ENCODE measurements around the gene UBN2.

The UBN2 gene

GRCh38 chr7:139186146-139186545, 44.9 kb upstream of the UBN2 start:
- no peaks in the 10 kb centered on the region; the same call in 1 of the 2 replicates for H3K36me3 ChIP-seq (ENCODE audit: control insufficient read depth, insufficient read depth, low read length)
- no peak for DNase-seq (ENCODE audit: extremely low read depth, insufficient read length)
- no peak overlapping the region for H3K4me3 ChIP-seq (replicated peaks; ENCODE audit: low read depth, low read length)
- no peak for TF ChIP-seq CTCF (IDR thresholded peaks at IDR 0.05; ENCODE audit: insufficient read depth, low read length, poor library complexity, severe bottlenecking)
- no peaks in the 10 kb centered on the region for H3K27me3 ChIP-seq (replicated peaks; ENCODE audit: control insufficient read depth, insufficient read depth, low read length)

DNA sequence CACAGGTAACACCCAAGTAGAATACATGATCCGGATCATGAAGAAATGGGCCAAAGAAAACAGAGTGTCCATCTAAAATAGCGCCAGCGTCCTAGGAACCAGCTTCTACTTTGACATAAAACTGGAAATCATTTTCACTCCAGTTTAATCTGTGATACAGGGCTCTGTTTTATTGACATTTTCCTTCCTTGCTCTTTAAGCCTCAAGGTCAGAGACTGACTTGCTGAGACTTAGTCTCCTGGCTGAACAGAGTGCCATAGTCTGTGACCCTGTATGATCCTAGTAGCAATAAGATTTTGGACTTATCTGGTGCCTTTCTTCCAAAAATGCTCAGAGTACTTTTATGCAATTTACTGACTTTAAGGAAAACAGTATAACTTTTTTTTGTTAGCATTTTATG, 41.7 kb upstream of the UBN2 start:
- Histone ChIP-seq H3K27me3 (replicated peaks; ENCODE audit: control insufficient read depth, insufficient read depth, low read length) (no peaks in the 10 kb centered on the region), H3K36me3 (ENCODE audit: control insufficient read depth, insufficient read depth, low read length) (no peaks in the 10 kb centered on the region), H3K4me3 (replicated peaks; ENCODE audit: low read depth, low read length) (no peak overlapping the region)
- DNase-seq (ENCODE audit: extremely low read depth, insufficient read length): no peak
- no peak for TF ChIP-seq CTCF (IDR thresholded peaks at IDR 0.05; ENCODE audit: insufficient read depth, low read length, poor library complexity, severe bottlenecking)

DNA sequence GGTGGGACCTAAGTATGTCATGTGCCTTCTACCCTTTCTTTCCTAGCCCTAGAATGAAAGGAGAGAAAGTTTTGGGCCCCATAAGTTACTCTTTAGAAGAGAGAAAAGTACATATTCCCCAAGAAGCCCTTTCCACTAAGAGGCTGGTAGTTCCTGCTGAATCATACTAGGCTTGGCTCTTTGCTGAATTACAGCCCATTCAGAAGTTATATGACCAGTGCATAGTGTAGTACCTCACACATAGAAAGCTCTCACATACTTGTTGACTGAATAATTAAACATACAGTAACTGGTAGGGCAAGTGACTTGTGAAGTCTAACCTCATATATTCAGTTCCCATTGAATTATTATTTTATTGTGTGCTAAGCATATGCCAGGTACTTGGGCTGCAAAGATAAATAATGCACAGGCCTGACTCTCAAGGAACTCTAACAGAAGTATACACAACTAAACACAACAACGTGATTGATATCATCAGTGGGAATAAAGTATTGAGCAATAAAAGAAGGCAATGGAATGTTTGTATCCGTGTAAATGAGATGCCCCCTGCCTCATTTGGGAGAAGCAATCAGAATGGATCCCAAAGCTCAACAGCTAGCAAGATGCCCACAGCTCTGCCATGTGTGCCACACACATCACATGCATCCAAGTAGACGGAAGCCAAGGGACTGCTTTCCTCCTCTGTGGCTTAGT, 38.9 kb upstream of the UBN2 start:
- no peak for TF ChIP-seq CTCF (IDR thresholded peaks at IDR 0.05; ENCODE audit: insufficient read depth, low read length, poor library complexity, severe bottlenecking)
- DNase-seq (ENCODE audit: extremely low read depth, insufficient read length): no peak
- Histone ChIP-seq H3K4me3 (replicated peaks; ENCODE audit: low read depth, low read length) (no peak overlapping the region), H3K36me3 (ENCODE audit: control insufficient read depth, insufficient read depth, low read length) (no peaks in the 10 kb centered on the region), H3K27me3 (replicated peaks; ENCODE audit: control insufficient read depth, insufficient read depth, low read length) (no peaks in the 10 kb centered on the region)

GRCh38 chr7:139200382-139200781, 30.7 kb upstream of the UBN2 start:
- H3K4me3 ChIP-seq (replicated peaks; ENCODE audit: low read depth, low read length): no peak overlapping the region
- H3K36me3 ChIP-seq (ENCODE audit: control insufficient read depth, insufficient read depth, low read length): no peaks in the 10 kb centered on the region
- no peak for TF ChIP-seq CTCF (IDR thresholded peaks at IDR 0.05; ENCODE audit: insufficient read depth, low read length, poor library complexity, severe bottlenecking)
- H3K27me3 ChIP-seq (replicated peaks; ENCODE audit: control insufficient read depth, insufficient read depth, low read length): no peaks in the 10 kb centered on the region; the same call in 1 of the 2 replicates
- DNase-seq (ENCODE audit: extremely low read depth, insufficient read length): no peak

DNA sequence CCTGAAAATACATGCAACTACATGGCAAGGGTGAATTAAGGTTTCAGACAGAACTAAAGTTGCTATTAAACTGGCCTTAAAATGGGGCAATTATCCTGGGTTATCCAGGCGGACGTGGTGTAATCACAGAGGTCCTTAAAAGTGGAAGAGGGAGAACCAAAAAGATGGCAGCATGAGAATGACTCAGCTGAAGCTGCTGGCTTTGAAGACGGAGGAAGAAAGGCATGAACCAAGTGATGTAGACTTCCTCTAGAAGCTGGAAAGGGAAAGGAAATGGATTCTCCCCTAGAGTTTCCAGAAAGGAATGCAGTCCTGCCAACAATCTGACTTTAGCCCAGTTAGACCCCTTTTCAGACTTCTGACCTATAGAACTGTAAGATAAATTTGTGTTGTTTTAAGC, 27.0 kb upstream of the UBN2 start:
- H3K36me3 ChIP-seq (ENCODE audit: control insufficient read depth, insufficient read depth, low read length): no peaks in the 10 kb centered on the region
- no peaks in the 10 kb centered on the region; the same call in 1 of the 2 replicates for H3K27me3 ChIP-seq (replicated peaks; ENCODE audit: control insufficient read depth, insufficient read depth, low read length)
- DNase-seq (ENCODE audit: extremely low read depth, insufficient read length): no peak
- no peak for TF ChIP-seq CTCF (IDR thresholded peaks at IDR 0.05; ENCODE audit: insufficient read depth, low read length, poor library complexity, severe bottlenecking)
- no peak overlapping the region for H3K4me3 ChIP-seq (replicated peaks; ENCODE audit: low read depth, low read length)

DNA sequence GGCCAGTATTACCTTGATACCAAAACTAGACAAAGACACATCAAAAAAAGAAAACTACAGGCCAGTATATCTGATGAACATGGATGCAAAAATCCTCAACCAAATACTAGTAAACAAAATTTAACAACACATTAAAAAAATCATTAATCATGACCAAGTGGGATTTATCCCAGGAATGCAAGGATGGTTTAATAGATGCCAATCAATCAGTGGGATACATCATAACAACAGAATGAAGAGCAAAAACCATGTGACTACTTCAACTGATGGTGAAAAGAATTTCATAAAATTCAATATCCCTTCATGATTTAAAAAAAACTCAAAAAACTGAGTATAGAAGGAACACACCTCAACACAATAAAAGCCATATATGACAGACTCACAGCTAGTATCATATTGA, 25.2 kb upstream of the UBN2 start:
- DNase-seq (ENCODE audit: extremely low read depth, insufficient read length): no peak
- TF ChIP-seq CTCF (IDR thresholded peaks at IDR 0.05; ENCODE audit: insufficient read depth, low read length, poor library complexity, severe bottlenecking): no peak
- no peaks in the 10 kb centered on the region; the same call in 1 of the 2 replicates for H3K27me3 ChIP-seq (replicated peaks; ENCODE audit: control insufficient read depth, insufficient read depth, low read length)
- no peaks in the 10 kb centered on the region for H3K36me3 ChIP-seq (ENCODE audit: control insufficient read depth, insufficient read depth, low read length)
- H3K4me3 ChIP-seq (replicated peaks; ENCODE audit: low read depth, low read length): no peak overlapping the region
